ENCODE measurements around the gene C9orf78.

C9orf78 gene

GRCh38 chr9:129857207-129857606 lies 22.1 kb upstream of the C9orf78 start:
- no peak overlapping the region for H3K4me3 ChIP-seq (ENCODE audit: low read length)
- no peaks in the 10 kb centered on the region for H3K79me2 ChIP-seq (ENCODE audit: low read length)
- no peak overlapping the region for H3K9ac ChIP-seq (ENCODE audit: low read length)
- DNase-seq: no peak
- no peak overlapping the region for H3K4me2 ChIP-seq (ENCODE audit: low read depth, low read length)
- H2AFZ ChIP-seq (ENCODE audit: low read length): no peak overlapping the region
- H4K20me1 ChIP-seq (ENCODE audit: insufficient read depth, low read length): no peaks in the 10 kb centered on the region
- H3F3A ChIP-seq (ENCODE audit: insufficient read depth, low read length): no peaks in the 10 kb centered on the region
- no peaks in the 10 kb centered on the region for H3K9me3 ChIP-seq (replicated peaks; ENCODE audit: insufficient read depth, low read length)
- H3K36me3 ChIP-seq (replicated peaks; ENCODE audit: insufficient read depth, low read length): no peaks in the 10 kb centered on the region
- H3K4me1 ChIP-seq (ENCODE audit: low read length): no peaks in the 10 kb centered on the region
- no peak for TF ChIP-seq EZH2 (optimal IDR thresholded peaks at IDR 0.05; ENCODE audit: low read depth, low read length)
- no peaks in the 10 kb centered on the region for H3K27me3 ChIP-seq (replicated peaks; ENCODE audit: insufficient read depth, low read length)
- H3K27ac ChIP-seq (ENCODE audit: low read length): no peak overlapping the region
- no peaks in the 10 kb centered on the region for H3K9me2 ChIP-seq (replicated peaks; ENCODE audit: insufficient read depth, low read length)

DNA sequence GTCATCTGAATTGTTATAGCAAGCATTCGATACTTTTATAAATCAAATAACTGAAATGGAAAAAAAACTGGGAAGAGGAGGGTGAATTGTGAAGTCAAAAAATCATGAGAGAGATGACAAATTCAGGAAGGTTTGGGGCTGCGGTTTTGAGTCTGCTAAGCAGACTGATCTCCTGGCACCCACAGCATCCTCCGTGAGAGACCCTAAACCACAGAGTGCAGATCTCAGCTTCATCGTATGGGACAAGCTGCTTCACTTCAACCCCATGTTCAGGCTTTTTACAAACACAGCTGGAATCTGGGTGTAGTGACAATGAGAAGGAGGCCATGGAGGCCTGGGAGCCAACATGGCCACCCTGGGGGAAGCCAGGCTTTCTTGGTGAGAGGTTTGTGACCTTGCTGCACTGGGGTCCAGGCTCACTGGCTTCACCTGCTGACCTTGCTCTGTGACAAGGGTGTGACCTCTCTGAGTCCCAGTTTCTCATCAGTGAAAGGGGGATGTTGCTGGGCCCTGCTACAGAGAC lies 19.6 kb upstream of the C9orf78 start:
- H3K9me3 ChIP-seq (replicated peaks; ENCODE audit: insufficient read depth, low read length): no peaks in the 10 kb centered on the region
- H3K4me3 ChIP-seq (ENCODE audit: low read length): no peak overlapping the region
- no peaks in the 10 kb centered on the region for H4K20me1 ChIP-seq (ENCODE audit: insufficient read depth, low read length)
- H3K9me2 ChIP-seq (replicated peaks; ENCODE audit: insufficient read depth, low read length): no peaks in the 10 kb centered on the region
- H3K4me1 ChIP-seq (ENCODE audit: low read length): no peaks in the 10 kb centered on the region
- no peak overlapping the region for H2AFZ ChIP-seq (ENCODE audit: low read length)
- no peak overlapping the region for H3K9ac ChIP-seq (ENCODE audit: low read length)
- DNase-seq: no peak
- no peaks in the 10 kb centered on the region for H3K79me2 ChIP-seq (ENCODE audit: low read length)
- no peaks in the 10 kb centered on the region for H3K27me3 ChIP-seq (replicated peaks; ENCODE audit: insufficient read depth, low read length)
- no peak overlapping the region for H3K27ac ChIP-seq (ENCODE audit: low read length)
- no peaks in the 10 kb centered on the region for H3F3A ChIP-seq (ENCODE audit: insufficient read depth, low read length)
- TF ChIP-seq EZH2phosphoT487 (IDR thresholded peaks at IDR 0.05; ENCODE audit: low read length) (no peak), EZH2 (optimal IDR thresholded peaks at IDR 0.05; ENCODE audit: low read depth, low read length) (no peak)
- TF ChIP-seq, protein P1, sequence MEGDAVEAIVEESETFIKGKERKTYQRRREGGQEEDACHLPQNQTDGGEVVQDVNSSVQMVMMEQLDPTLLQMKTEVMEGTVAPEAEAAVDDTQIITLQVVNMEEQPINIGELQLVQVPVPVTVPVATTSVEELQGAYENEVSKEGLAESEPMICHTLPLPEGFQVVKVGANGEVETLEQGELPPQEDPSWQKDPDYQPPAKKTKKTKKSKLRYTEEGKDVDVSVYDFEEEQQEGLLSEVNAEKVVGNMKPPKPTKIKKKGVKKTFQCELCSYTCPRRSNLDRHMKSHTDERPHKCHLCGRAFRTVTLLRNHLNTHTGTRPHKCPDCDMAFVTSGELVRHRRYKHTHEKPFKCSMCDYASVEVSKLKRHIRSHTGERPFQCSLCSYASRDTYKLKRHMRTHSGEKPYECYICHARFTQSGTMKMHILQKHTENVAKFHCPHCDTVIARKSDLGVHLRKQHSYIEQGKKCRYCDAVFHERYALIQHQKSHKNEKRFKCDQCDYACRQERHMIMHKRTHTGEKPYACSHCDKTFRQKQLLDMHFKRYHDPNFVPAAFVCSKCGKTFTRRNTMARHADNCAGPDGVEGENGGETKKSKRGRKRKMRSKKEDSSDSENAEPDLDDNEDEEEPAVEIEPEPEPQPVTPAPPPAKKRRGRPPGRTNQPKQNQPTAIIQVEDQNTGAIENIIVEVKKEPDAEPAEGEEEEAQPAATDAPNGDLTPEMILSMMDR (IDR thresholded peaks at IDR 0.05; ENCODE audit: low read length): no peak
- no peak overlapping the region for H3K4me2 ChIP-seq (ENCODE audit: low read depth, low read length)
- no peaks in the 10 kb centered on the region for H3K36me3 ChIP-seq (replicated peaks; ENCODE audit: insufficient read depth, low read length)

DNA sequence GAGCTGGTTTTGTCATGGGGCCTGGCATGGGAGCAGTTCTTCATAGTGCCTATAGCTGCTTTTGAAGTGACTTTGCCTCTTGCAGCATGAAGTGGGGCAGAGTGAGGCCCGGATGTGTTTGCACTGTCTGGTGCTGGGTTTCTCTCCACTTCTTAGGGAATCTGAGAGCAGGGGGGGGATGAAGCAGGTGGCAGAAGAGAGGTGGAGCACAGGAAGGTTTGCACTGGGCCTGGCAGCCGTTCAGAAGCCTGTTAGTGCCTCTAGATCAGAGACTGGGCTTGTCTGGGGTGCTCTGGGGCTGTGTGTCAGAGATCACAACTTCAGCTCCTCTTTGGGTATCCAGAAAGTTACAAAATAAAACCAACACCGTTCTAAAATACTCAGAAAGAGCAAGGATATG lies 18.5 kb upstream of the C9orf78 start:
- no peaks in the 10 kb centered on the region for H3K9me2 ChIP-seq (replicated peaks; ENCODE audit: insufficient read depth, low read length)
- TF ChIP-seq EZH2phosphoT487 (IDR thresholded peaks at IDR 0.05; ENCODE audit: low read length) (no peak), EZH2 (optimal IDR thresholded peaks at IDR 0.05; ENCODE audit: low read depth, low read length) (no peak)
- TF ChIP-seq, protein P1 (IDR thresholded peaks at IDR 0.05; ENCODE audit: low read length): no peak
- H3K79me2 ChIP-seq (ENCODE audit: low read length): no peaks in the 10 kb centered on the region
- H3K9me3 ChIP-seq (replicated peaks; ENCODE audit: insufficient read depth, low read length): no peaks in the 10 kb centered on the region
- H4K20me1 ChIP-seq (ENCODE audit: insufficient read depth, low read length): no peaks in the 10 kb centered on the region
- no peak overlapping the region for H3K9ac ChIP-seq (ENCODE audit: low read length)
- H3K4me3 ChIP-seq (ENCODE audit: low read length): no peak overlapping the region
- no peaks in the 10 kb centered on the region for H3K36me3 ChIP-seq (replicated peaks; ENCODE audit: insufficient read depth, low read length)
- no peak for DNase-seq
- H3K27ac ChIP-seq (ENCODE audit: low read length): no peak overlapping the region
- no peaks in the 10 kb centered on the region for H3F3A ChIP-seq (ENCODE audit: insufficient read depth, low read length)
- no peak overlapping the region for H3K4me2 ChIP-seq (ENCODE audit: low read depth, low read length)
- H3K27me3 ChIP-seq (replicated peaks; ENCODE audit: insufficient read depth, low read length): no peaks in the 10 kb centered on the region
- H2AFZ ChIP-seq (ENCODE audit: low read length): no peak overlapping the region
- H3K4me1 ChIP-seq (ENCODE audit: low read length): no peaks in the 10 kb centered on the region

GRCh38 chr9:129852579-129852978 lies 17.5 kb upstream of the C9orf78 start:
- no peaks in the 10 kb centered on the region for H3K36me3 ChIP-seq (replicated peaks; ENCODE audit: insufficient read depth, low read length)
- no peak overlapping the region for H3K4me3 ChIP-seq (ENCODE audit: low read length)
- H3K79me2 ChIP-seq (ENCODE audit: low read length): no peaks in the 10 kb centered on the region
- H3K27me3 ChIP-seq (replicated peaks; ENCODE audit: insufficient read depth, low read length): no peaks in the 10 kb centered on the region
- no peaks in the 10 kb centered on the region for H3K9me3 ChIP-seq (replicated peaks; ENCODE audit: insufficient read depth, low read length)
- DNase-seq: no peak
- no peaks in the 10 kb centered on the region for H3K9me2 ChIP-seq (replicated peaks; ENCODE audit: insufficient read depth, low read length)
- TF ChIP-seq EZH2phosphoT487 (IDR thresholded peaks at IDR 0.05; ENCODE audit: low read length) (no peak), EZH2 (optimal IDR thresholded peaks at IDR 0.05; ENCODE audit: low read depth, low read length) (no peak)
- TF ChIP-seq, protein P1 (IDR thresholded peaks at IDR 0.05; ENCODE audit: low read length): no peak
- no peaks in the 10 kb centered on the region for H3K4me1 ChIP-seq (ENCODE audit: low read length)
- no peak overlapping the region for H3K27ac ChIP-seq (ENCODE audit: low read length)
- H3K4me2 ChIP-seq (ENCODE audit: low read depth, low read length): no peak overlapping the region
- no peak overlapping the region for H3K9ac ChIP-seq (ENCODE audit: low read length)
- H3F3A ChIP-seq (ENCODE audit: insufficient read depth, low read length): no peaks in the 10 kb centered on the region
- H4K20me1 ChIP-seq (ENCODE audit: insufficient read depth, low read length): no peaks in the 10 kb centered on the region
- no peak overlapping the region for H2AFZ ChIP-seq (ENCODE audit: low read length)

All from MM.1S (cell line).